Endothelial cell (in vitro differentiated cells): Measurements from ENCODE around the gene SYTL5. TPM values are rescaled to one million over a fixed set of nuclear protein-coding genes. Genes with fewer than 3 reads are reported as not detected.

Source experiments
- DNase-seq: peaks from one replicate; pipeline ENCODE4 v3.0.0; 2021; ENCODE audit warnings: low spot score
- H3K27ac Mint-ChIP-seq: one replicate; pipeline ENCODE4 v1.8.0; 2021; ENCODE audit warnings: mixed read lengths, inconsistent platforms; ENCODE audit not compliant: unreplicated experiment
- H3K27me3 Mint-ChIP-seq: one replicate; pipeline ENCODE4 v1.8.0; 2021; ENCODE audit warnings: mild to moderate bottlenecking, moderate library complexity, mixed read lengths, inconsistent platforms; ENCODE audit not compliant: unreplicated experiment
- H3K36me3 Mint-ChIP-seq: one replicate; pipeline ENCODE4 v1.8.0; 2021; ENCODE audit warnings: mild to moderate bottlenecking, low read depth, mixed read lengths, inconsistent platforms; ENCODE audit not compliant: unreplicated experiment
- H3K4me1 Mint-ChIP-seq: one replicate; pipeline ENCODE4 v1.8.0; 2021; ENCODE audit warnings: mild to moderate bottlenecking, mixed read lengths, inconsistent platforms; ENCODE audit not compliant: unreplicated experiment
- H3K4me3 Mint-ChIP-seq: one replicate; pipeline ENCODE4 v1.8.0; 2021; ENCODE audit warnings: mild to moderate bottlenecking, mixed read lengths, inconsistent platforms; ENCODE audit not compliant: unreplicated experiment
- H3K9me3 Mint-ChIP-seq: one replicate; pipeline ENCODE4 v1.8.0; 2021; ENCODE audit warnings: mixed read lengths, inconsistent platforms; ENCODE audit not compliant: unreplicated experiment
- total RNA-seq: library from RNA; stranded (reverse); fragmentation: NEBNext Ultra II Directional; extraction: Animal tissue kit (Norgen Biotek cat#: 25700); gene quantifications from one replicate; pipeline ENCODE4 v1.2.1, GENCODE V29; 2021; ENCODE audit not compliant: unreplicated experiment
- TF ChIP-seq, protein P1 (sequence below): fragments of 200-600 bp; sonication (generic); IDR thresholded peaks from one replicate; pipeline ENCODE4 v1.5.0; 2021; ENCODE audit warnings: antibody characterized with exemption; ENCODE audit not compliant: unreplicated experiment

Gene SYTL5
- total RNA-seq, 1 donor from 2014 or later, result not detected

GRCh38 chrX:38126179-38126578, 119.8 kb downstream of the SYTL5 start:
- TF ChIP-seq, protein P1, sequence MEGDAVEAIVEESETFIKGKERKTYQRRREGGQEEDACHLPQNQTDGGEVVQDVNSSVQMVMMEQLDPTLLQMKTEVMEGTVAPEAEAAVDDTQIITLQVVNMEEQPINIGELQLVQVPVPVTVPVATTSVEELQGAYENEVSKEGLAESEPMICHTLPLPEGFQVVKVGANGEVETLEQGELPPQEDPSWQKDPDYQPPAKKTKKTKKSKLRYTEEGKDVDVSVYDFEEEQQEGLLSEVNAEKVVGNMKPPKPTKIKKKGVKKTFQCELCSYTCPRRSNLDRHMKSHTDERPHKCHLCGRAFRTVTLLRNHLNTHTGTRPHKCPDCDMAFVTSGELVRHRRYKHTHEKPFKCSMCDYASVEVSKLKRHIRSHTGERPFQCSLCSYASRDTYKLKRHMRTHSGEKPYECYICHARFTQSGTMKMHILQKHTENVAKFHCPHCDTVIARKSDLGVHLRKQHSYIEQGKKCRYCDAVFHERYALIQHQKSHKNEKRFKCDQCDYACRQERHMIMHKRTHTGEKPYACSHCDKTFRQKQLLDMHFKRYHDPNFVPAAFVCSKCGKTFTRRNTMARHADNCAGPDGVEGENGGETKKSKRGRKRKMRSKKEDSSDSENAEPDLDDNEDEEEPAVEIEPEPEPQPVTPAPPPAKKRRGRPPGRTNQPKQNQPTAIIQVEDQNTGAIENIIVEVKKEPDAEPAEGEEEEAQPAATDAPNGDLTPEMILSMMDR, result no peak
- no peaks in the 10 kb centered on the region for H3K9me3 Mint-ChIP-seq
- H3K36me3 Mint-ChIP-seq, result no peaks in the 10 kb centered on the region

DNA sequence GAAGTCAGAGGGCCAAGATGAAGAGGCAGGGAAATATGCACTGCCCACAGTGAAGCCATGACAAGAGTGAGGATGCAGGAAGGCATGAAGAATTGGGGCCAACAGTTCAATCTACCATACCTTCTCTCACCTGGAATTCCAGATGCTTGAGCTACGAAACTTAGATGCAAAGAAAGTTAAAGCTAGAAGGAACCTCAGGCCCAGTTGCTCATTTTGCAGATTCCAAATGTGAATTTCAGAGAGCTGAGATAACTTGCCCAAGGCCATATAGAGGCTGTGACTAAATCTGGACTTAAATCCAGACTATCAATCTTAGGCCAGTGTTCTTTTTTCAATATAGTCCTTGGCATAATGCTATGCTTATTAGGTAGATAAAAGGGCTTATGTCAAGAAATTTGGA, 121.6 kb downstream of the SYTL5 start:
- no peak overlapping the region for H3K27ac Mint-ChIP-seq
- H3K9me3 Mint-ChIP-seq, result no peaks in the 10 kb centered on the region
- DNase-seq, result no peak
- no peaks in the 10 kb centered on the region for H3K27me3 Mint-ChIP-seq
- no peaks in the 10 kb centered on the region for H3K4me1 Mint-ChIP-seq
- TF ChIP-seq, protein P1, result no peak
- H3K36me3 Mint-ChIP-seq, result no peaks in the 10 kb centered on the region
- no peak overlapping the region for H3K4me3 Mint-ChIP-seq

More at GRCh38 chrX:38126179-38126578, 119.8 kb downstream of the SYTL5 start:
- Mint-ChIP-seq H3K4me1 (no peaks in the 10 kb centered on the region), H3K4me3 (no peak overlapping the region), H3K27me3 (no peaks in the 10 kb centered on the region), H3K27ac (no peak overlapping the region)
- DNase-seq, result no peak

- no peaks in the 10 kb centered on the region for H3K36me3 Mint-ChIP-seq
- no peaks in the 10 kb centered on the region for H3K4me1 Mint-ChIP-seq
- no peaks in the 10 kb centered on the region for H3K9me3 Mint-ChIP-seq
- H3K4me3 Mint-ChIP-seq, result no peak overlapping the region
- DNase-seq, result no peak
- TF ChIP-seq, protein P1, result no peak
- H3K27ac Mint-ChIP-seq, result no peak overlapping the region
- no peaks in the 10 kb centered on the region for H3K27me3 Mint-ChIP-seq
Measured at GRCh38 chrX:38129366-38129765, 123.0 kb downstream of the SYTL5 start.

GRCh38 chrX:38138157-38138891, 132.0 kb downstream of the SYTL5 start:
- no peak for DNase-seq
- H3K9me3 Mint-ChIP-seq, result no peaks in the 10 kb centered on the region
- TF ChIP-seq, protein P1, result no peak

DNA sequence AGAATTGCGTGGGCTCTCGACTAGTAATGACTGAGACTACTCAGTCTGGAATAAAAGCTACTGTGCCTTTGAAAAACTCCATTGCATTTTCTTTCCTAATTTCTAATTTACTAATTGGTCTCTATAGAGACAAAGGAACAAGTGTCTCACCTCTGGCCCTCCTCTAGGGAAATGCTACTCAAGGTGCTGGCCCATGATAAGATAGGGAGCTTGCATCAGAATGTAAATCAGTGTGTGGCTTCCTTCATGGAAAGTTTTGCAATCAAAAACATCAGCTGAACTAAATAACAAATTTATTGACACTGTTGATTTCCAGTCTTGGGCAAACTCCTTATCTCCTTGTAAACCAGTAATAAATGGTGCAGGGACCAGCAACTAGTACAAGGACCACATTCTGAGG, 132.5 kb downstream of the SYTL5 start:
- Mint-ChIP-seq H3K27ac (peak overlapping the region; percentile 71), H3K4me1 (peaks cover 6% of the 10 kb centered on the region), H3K36me3 (no peaks in the 10 kb centered on the region), H3K27me3 (no peaks in the 10 kb centered on the region), H3K4me3 (no peak overlapping the region), H3K9me3 (no peaks in the 10 kb centered on the region)
- DNase-seq, result peak; percentile 15
- TF ChIP-seq, protein P1, result no peak

More at GRCh38 chrX:38138157-38138891, 132.0 kb downstream of the SYTL5 start:
- H3K27me3 Mint-ChIP-seq, result no peaks in the 10 kb centered on the region
- no peaks in the 10 kb centered on the region for H3K36me3 Mint-ChIP-seq
- H3K4me3 Mint-ChIP-seq, result no peak overlapping the region
- H3K4me1 Mint-ChIP-seq, result peaks cover 6% of the 10 kb centered on the region
- peak overlapping the region; percentile 75 for H3K27ac Mint-ChIP-seq
